Measurements from ENCODE around the gene SKAP2. TPM values are rescaled to one million over a fixed set of nuclear protein-coding genes. Genes with fewer than 3 reads are reported as not detected.

Gene SKAP2
- polyA plus RNA-seq, 1 donor (not counting 4 experiments of a cell fraction or from before 2014, with no cell fraction given), result 15.0 TPM

DNA sequence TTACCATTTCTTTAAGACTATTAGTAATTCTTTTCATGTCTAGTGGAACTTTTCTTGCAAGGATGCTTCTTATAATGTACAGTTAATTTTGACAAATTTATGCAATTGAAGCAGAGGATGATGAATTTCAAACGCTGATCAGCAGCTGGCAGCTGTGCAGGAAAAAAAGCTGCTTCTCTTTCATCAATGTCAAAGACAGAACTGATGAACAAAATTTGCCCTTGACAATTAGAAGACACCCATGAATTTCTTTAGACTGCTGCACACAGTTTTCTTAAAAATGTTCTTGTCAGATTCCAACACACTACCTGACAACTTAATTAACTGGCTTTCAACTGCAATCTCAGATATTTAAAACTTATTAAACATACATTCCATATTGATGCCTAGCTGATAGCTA, 138.3 kb downstream of the SKAP2 start:
- Histone ChIP-seq H3K4me3 (ENCODE audit: control insufficient read depth in 2 of 3, extremely low read depth in 1 of 3, insufficient read depth in 2 of 3, low read depth in 1 of 3, low read length in 3 of 3) (no peak overlapping the region), H3K4me2 (ENCODE audit: control insufficient read depth, extremely low read depth, insufficient read depth, low read depth, low read length) (no peak overlapping the region), H3K9ac (ENCODE audit: control insufficient read depth, extremely low read depth, insufficient read depth, low read length) (no peak overlapping the region), H4K20me1 (ENCODE audit: control insufficient read depth, extremely low read depth, insufficient read depth, low read length) (no peaks in the 10 kb centered on the region), H3K27me3 (ENCODE audit: control insufficient read depth, extremely low read depth, insufficient read depth, low read length) (no peaks in the 10 kb centered on the region), H3K79me2 (ENCODE audit: control insufficient read depth, insufficient read depth, low read length) (no peaks in the 10 kb centered on the region), H3K4me1 (ENCODE audit: control insufficient read depth, extremely low read depth, insufficient read depth, low read length) (no peaks in the 10 kb centered on the region), H3K9me3 (ENCODE audit: control insufficient read depth, low read depth, low read length) (no peaks in the 10 kb centered on the region), H3K9me1 (ENCODE audit: control insufficient read depth, extremely low read depth, insufficient read depth, low read length) (no peaks in the 10 kb centered on the region), H3K27ac (ENCODE audit: control insufficient read depth, insufficient read depth, low read length) (no peak overlapping the region), H3K36me3 (ENCODE audit: control insufficient read depth in 2 of 2, extremely low read depth in 1 of 2, insufficient read depth in 2 of 2, low read length in 2 of 2) (peaks cover 0 to 2% of the 10 kb centered on the region in 2 experiments), H2AFZ (ENCODE audit: control insufficient read depth, low read length) (no peak overlapping the region)
- dilution Hi-C loops (cut with MboI; ENCODE audit: extremely low pct_ligation_motif_present, low sequenced_read_pairs), result no loop called here
- TF ChIP-seq EZH2 (IDR thresholded peaks at IDR 0.05; ENCODE audit: low read length), result no peak
- DNase-seq (ENCODE audit: low read depth, low spot score) (no peak), FAIRE-seq (no peak)

DNA sequence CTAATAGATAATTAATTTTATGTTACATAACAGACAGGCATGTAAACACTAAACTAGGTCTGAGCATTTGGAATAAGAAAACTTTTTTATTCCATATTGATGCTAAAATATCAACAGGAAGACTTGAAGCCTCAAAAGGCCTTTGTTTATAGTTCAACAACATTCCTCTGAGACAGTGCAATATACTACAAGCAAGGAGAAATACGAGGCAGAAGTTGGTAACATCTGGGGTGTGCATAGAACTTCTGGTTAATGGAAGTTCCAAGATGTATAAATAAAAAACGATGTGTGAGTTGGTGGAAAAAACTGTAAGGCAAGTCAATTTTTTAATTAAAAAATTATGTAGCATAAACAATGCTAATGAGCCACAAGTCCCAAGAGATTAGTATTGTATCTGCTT, 139.6 kb downstream of the SKAP2 start:
- Histone ChIP-seq H3K4me3 (ENCODE audit: control insufficient read depth in 2 of 3, extremely low read depth in 1 of 3, insufficient read depth in 2 of 3, low read depth in 1 of 3, low read length in 3 of 3) (no peak overlapping the region), H3K9me1 (ENCODE audit: control insufficient read depth, extremely low read depth, insufficient read depth, low read length) (no peaks in the 10 kb centered on the region), H3K4me2 (ENCODE audit: control insufficient read depth, extremely low read depth, insufficient read depth, low read depth, low read length) (no peak overlapping the region), H3K4me1 (ENCODE audit: control insufficient read depth, extremely low read depth, insufficient read depth, low read length) (no peaks in the 10 kb centered on the region), H3K79me2 (ENCODE audit: control insufficient read depth, insufficient read depth, low read length) (no peaks in the 10 kb centered on the region), H3K27ac (ENCODE audit: control insufficient read depth, insufficient read depth, low read length) (no peak overlapping the region), H3K9me3 (ENCODE audit: control insufficient read depth, low read depth, low read length) (no peaks in the 10 kb centered on the region), H2AFZ (ENCODE audit: control insufficient read depth, low read length) (no peak overlapping the region), H3K27me3 (ENCODE audit: control insufficient read depth, extremely low read depth, insufficient read depth, low read length) (no peaks in the 10 kb centered on the region), H3K9ac (ENCODE audit: control insufficient read depth, extremely low read depth, insufficient read depth, low read length) (no peak overlapping the region), H3K36me3 (ENCODE audit: control insufficient read depth in 2 of 2, extremely low read depth in 1 of 2, insufficient read depth in 2 of 2, low read length in 2 of 2) (peaks cover 0 to 4% of the 10 kb centered on the region in 2 experiments), H4K20me1 (ENCODE audit: control insufficient read depth, extremely low read depth, insufficient read depth, low read length) (no peaks in the 10 kb centered on the region)
- dilution Hi-C loops (cut with MboI; ENCODE audit: extremely low pct_ligation_motif_present, low sequenced_read_pairs), result no loop called here
- no peak for DNase-seq (ENCODE audit: low read depth, low spot score)
- FAIRE-seq, result no peak
- TF ChIP-seq, protein P1, sequence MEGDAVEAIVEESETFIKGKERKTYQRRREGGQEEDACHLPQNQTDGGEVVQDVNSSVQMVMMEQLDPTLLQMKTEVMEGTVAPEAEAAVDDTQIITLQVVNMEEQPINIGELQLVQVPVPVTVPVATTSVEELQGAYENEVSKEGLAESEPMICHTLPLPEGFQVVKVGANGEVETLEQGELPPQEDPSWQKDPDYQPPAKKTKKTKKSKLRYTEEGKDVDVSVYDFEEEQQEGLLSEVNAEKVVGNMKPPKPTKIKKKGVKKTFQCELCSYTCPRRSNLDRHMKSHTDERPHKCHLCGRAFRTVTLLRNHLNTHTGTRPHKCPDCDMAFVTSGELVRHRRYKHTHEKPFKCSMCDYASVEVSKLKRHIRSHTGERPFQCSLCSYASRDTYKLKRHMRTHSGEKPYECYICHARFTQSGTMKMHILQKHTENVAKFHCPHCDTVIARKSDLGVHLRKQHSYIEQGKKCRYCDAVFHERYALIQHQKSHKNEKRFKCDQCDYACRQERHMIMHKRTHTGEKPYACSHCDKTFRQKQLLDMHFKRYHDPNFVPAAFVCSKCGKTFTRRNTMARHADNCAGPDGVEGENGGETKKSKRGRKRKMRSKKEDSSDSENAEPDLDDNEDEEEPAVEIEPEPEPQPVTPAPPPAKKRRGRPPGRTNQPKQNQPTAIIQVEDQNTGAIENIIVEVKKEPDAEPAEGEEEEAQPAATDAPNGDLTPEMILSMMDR (optimal IDR thresholded peaks at IDR 0.05 in 1 of 3, IDR thresholded peaks at IDR 0.05 in 1 of 3, conservative IDR thresholded peaks at IDR 0.05 in 1 of 3; ENCODE audit: extremely low read depth in 1 of 3, insufficient read depth in 2 of 3, low read length in 3 of 3), result no peak
- no peak for TF ChIP-seq EZH2 (IDR thresholded peaks at IDR 0.05; ENCODE audit: low read length)

DNA sequence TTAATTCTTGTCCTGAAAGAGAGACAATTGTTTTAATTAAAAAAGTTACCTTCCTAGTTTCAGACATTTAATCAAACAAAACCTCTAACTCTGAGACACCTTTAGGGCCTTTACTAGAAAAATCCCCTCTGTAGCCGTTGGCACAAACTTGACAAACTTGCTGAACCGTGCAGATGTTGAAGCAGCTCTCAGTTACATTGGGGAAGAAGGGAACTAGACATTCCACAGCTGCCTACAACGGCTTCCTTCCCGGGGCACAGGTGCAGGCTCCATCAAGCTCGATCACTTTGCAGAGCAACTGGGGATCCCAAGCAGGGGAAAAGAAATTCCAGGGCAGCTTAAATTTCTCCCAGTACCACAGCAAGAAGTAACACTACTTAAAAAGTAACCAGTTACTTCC, 141.3 kb downstream of the SKAP2 start:
- TF ChIP-seq EZH2 (IDR thresholded peaks at IDR 0.05; ENCODE audit: low read length), result no peak
- TF ChIP-seq, protein P1 (optimal IDR thresholded peaks at IDR 0.05 in 1 of 3, IDR thresholded peaks at IDR 0.05 in 1 of 3, conservative IDR thresholded peaks at IDR 0.05 in 1 of 3; ENCODE audit: extremely low read depth in 1 of 3, insufficient read depth in 2 of 3, low read length in 3 of 3), result no peak
- Histone ChIP-seq H3K9ac (ENCODE audit: control insufficient read depth, extremely low read depth, insufficient read depth, low read length) (no peak overlapping the region), H3K27me3 (ENCODE audit: control insufficient read depth, extremely low read depth, insufficient read depth, low read length) (no peaks in the 10 kb centered on the region), H4K20me1 (ENCODE audit: control insufficient read depth, extremely low read depth, insufficient read depth, low read length) (no peaks in the 10 kb centered on the region), H3K9me1 (ENCODE audit: control insufficient read depth, extremely low read depth, insufficient read depth, low read length) (no peaks in the 10 kb centered on the region), H3K4me3 (ENCODE audit: control insufficient read depth in 2 of 3, extremely low read depth in 1 of 3, insufficient read depth in 2 of 3, low read depth in 1 of 3, low read length in 3 of 3) (no peak overlapping the region), H3K27ac (ENCODE audit: control insufficient read depth, insufficient read depth, low read length) (no peak overlapping the region), H2AFZ (ENCODE audit: control insufficient read depth, low read length) (no peak overlapping the region), H3K36me3 (ENCODE audit: control insufficient read depth in 2 of 2, extremely low read depth in 1 of 2, insufficient read depth in 2 of 2, low read length in 2 of 2) (peaks cover 3 to 4% of the 10 kb centered on the region in 2 experiments), H3K79me2 (ENCODE audit: control insufficient read depth, insufficient read depth, low read length) (no peaks in the 10 kb centered on the region), H3K9me3 (ENCODE audit: control insufficient read depth, low read depth, low read length) (no peaks in the 10 kb centered on the region), H3K4me2 (ENCODE audit: control insufficient read depth, extremely low read depth, insufficient read depth, low read depth, low read length) (no peak overlapping the region), H3K4me1 (ENCODE audit: control insufficient read depth, extremely low read depth, insufficient read depth, low read length) (no peaks in the 10 kb centered on the region)
- dilution Hi-C loops (cut with MboI; ENCODE audit: extremely low pct_ligation_motif_present, low sequenced_read_pairs), result no loop called here
- FAIRE-seq, result no peak
- no peak for DNase-seq (ENCODE audit: low read depth, low spot score)

Measured in keratinocyte (primary cell).